Fibroblast of lung (primary cell): ENCODE data around the gene FOSL2. TPM values are rescaled to one million over a fixed set of nuclear protein-coding genes. Genes with fewer than 3 reads are reported as not detected.

Source experiments
- DNase-seq, 2 donors: peaks; one replicate each; pipeline versions ENCODE4 v3.0.0 to v3.0.0-alpha.2; 2010; ENCODE audit warnings: low read depth in 2 of 2
- H2AFZ ChIP-seq: 2 replicates; pipeline ENCODE4 v1.5.1; 2012; ENCODE audit warnings: low read length, control low read depth, inconsistent platforms
- H3K27ac ChIP-seq: 2 replicates; pipeline ENCODE4 v1.5.1; 2011; ENCODE audit warnings: low read length, control low read depth; ENCODE audit not compliant: insufficient read depth
- H3K27me3 ChIP-seq: 2 replicates; pipeline ENCODE4 v1.5.1; 2011; ENCODE audit warnings: mild to moderate bottlenecking, low read length; ENCODE audit not compliant: control insufficient read depth, insufficient read depth
- H3K36me3 ChIP-seq: 2 replicates; pipeline ENCODE4 v1.5.1; 2011; ENCODE audit warnings: low read length; ENCODE audit not compliant: control insufficient read depth, insufficient read depth
- H3K4me1 ChIP-seq: 2 replicates; pipeline ENCODE4 v1.5.1; 2011; ENCODE audit warnings: low read length; ENCODE audit not compliant: control insufficient read depth, insufficient read depth; ENCODE audit errors: extremely low read depth
- H3K4me2 ChIP-seq: 2 replicates; pipeline ENCODE4 v1.5.1; 2011; ENCODE audit warnings: low read length, control low read depth; ENCODE audit not compliant: insufficient read depth; ENCODE audit errors: extremely low read depth
- H3K4me3 ChIP-seq, 4 experiments: fragments of 200-600 bp in 1 of 4; sonication (generic) in 1 of 4; replicated peaks in 1 of 4; 2 replicates each; pipeline ENCODE4 v1.5.1; 2011 to 2016; ENCODE audit warnings: low read length in 4 of 4, low read depth in 3 of 4, mild to moderate bottlenecking in 3 of 4, control low read depth in 2 of 4, inconsistent platforms in 1 of 4, mixed read lengths in 1 of 4; ENCODE audit not compliant: insufficient read depth in 1 of 4; ENCODE audit errors: control extremely low read depth in 1 of 4
- H3K79me2 ChIP-seq: 2 replicates; pipeline ENCODE4 v1.5.1; 2012; ENCODE audit warnings: mild to moderate bottlenecking, low read length, inconsistent platforms; ENCODE audit not compliant: control insufficient read depth, insufficient read depth
- H3K9ac ChIP-seq: 2 replicates; pipeline ENCODE4 v1.5.1; 2011; ENCODE audit warnings: mild to moderate bottlenecking, low read length, control low read depth; ENCODE audit not compliant: insufficient read depth
- H3K9me3 ChIP-seq: 2 replicates; pipeline ENCODE4 v1.5.1; 2012; ENCODE audit warnings: low read depth, low read length; ENCODE audit not compliant: control insufficient read depth, insufficient read depth
- H4K20me1 ChIP-seq: 2 replicates; pipeline ENCODE4 v1.5.1; 2011; ENCODE audit warnings: low read length; ENCODE audit not compliant: control insufficient read depth, insufficient read depth; ENCODE audit errors: extremely low read depth
- CTCF ChIP-seq, 2 donors: IDR thresholded peaks in 1 of 2; conservative IDR thresholded peaks in 1 of 2; 1 replicate in 1 of 2; 2 replicates in 1 of 2; pipeline ENCODE4 v1.5.1; 2011 to 2012; ENCODE audit warnings: low read length in 2 of 2, control low read depth in 1 of 2, inconsistent platforms in 1 of 2, low read depth in 1 of 2, mild to moderate bottlenecking in 1 of 2
- EZH2 ChIP-seq: IDR thresholded peaks from 2 replicates; pipeline ENCODE4 v1.5.1; 2012; ENCODE audit warnings: low read length, control low read depth, mild to moderate bottlenecking; ENCODE audit errors: missing control alignments
- polyA plus RNA-seq, 2 donors: library from polyadenylated mRNA; depleted of rRNA in 1 of 2; stranded (reverse) in 1 of 2; unstranded in 1 of 2; fragments of >200 nt; gene quantifications; 2 replicates each; pipeline ENCODE4 v1.2.1, GENCODE V29; 2011 to 2012; ENCODE audit warnings: missing spikeins in 1 of 2
- total RNA-seq: library from RNA; depleted of rRNA; stranded (reverse); fragments of >200 nt; gene quantifications from 2 replicates; pipeline ENCODE4 v1.2.1, GENCODE V29; 2014

The FOSL2 gene
- total and polyA plus RNA-seq, 2 donors (not counting 1 experiment from before 2014, with no cell fraction given), result 58.9 to 83.6 TPM

GRCh38 chr2:28401411-28401810 is 8.8 kb downstream of the FOSL2 start:
- H2AFZ ChIP-seq, result no peak overlapping the region
- H3K4me3 ChIP-seq, result no peak overlapping the region
- peaks cover 3% of the 10 kb centered on the region for H4K20me1 ChIP-seq
- peaks cover 20% of the 10 kb centered on the region for H3K4me1 ChIP-seq
- H3K9ac ChIP-seq, result no peak overlapping the region
- peaks cover 27% of the 10 kb centered on the region for H3K36me3 ChIP-seq
- no peak overlapping the region for H3K4me2 ChIP-seq
- no peaks in the 10 kb centered on the region for H3K27me3 ChIP-seq
- H3K79me2 ChIP-seq, result peaks cover 99% of the 10 kb centered on the region
- DNase-seq, result no peak
- no peaks in the 10 kb centered on the region for H3K9me3 ChIP-seq
- no peak for TF ChIP-seq CTCF (conservative IDR thresholded peaks at IDR 0.05 in 1 of 2, IDR thresholded peaks at IDR 0.05 in 1 of 2; ENCODE audit: low read depth in 1 of 2, low read length in 2 of 2)
- TF ChIP-seq EZH2, result no peak
- H3K27ac ChIP-seq, result no peak overlapping the region

GRCh38 chr2:28401948-28402550 is 9.4 kb downstream of the FOSL2 start:
- no peak for DNase-seq
- TF ChIP-seq CTCF (conservative IDR thresholded peaks at IDR 0.05 in 1 of 2, IDR thresholded peaks at IDR 0.05 in 1 of 2; ENCODE audit: low read depth in 1 of 2, low read length in 2 of 2) (no peak), EZH2 (no peak)
- Histone ChIP-seq H4K20me1 (peaks cover 3% of the 10 kb centered on the region), H3K9ac (no peak overlapping the region), H3K9me3 (no peaks in the 10 kb centered on the region), H3K4me2 (no peak overlapping the region), H3K79me2 (peaks cover 99% of the 10 kb centered on the region), H3K27ac (no peak overlapping the region), H3K36me3 (peaks cover 34% of the 10 kb centered on the region), H3K4me1 (peaks cover 20% of the 10 kb centered on the region), H3K27me3 (no peaks in the 10 kb centered on the region), H3K4me3 (no peak overlapping the region), H2AFZ (no peak overlapping the region)

GRCh38 chr2:28403370-28403956 is 10.8 kb downstream of the FOSL2 start:
- no peaks in the 10 kb centered on the region for H3K27me3 ChIP-seq
- H3K36me3 ChIP-seq, result peaks cover 43% of the 10 kb centered on the region
- H3K9me3 ChIP-seq, result no peaks in the 10 kb centered on the region
- no peak overlapping the region for H3K9ac ChIP-seq
- H2AFZ ChIP-seq, result no peak overlapping the region
- peaks cover 3% of the 10 kb centered on the region for H4K20me1 ChIP-seq
- no peak overlapping the region for H3K4me2 ChIP-seq
- DNase-seq, result no peak
- H3K79me2 ChIP-seq, result peaks cover 99% of the 10 kb centered on the region
- no peak overlapping the region for H3K27ac ChIP-seq
- H3K4me1 ChIP-seq, result peaks cover 11% of the 10 kb centered on the region
- no peak overlapping the region for H3K4me3 ChIP-seq
- TF ChIP-seq EZH2, result no peak
- TF ChIP-seq CTCF (conservative IDR thresholded peaks at IDR 0.05 in 1 of 2, IDR thresholded peaks at IDR 0.05 in 1 of 2; ENCODE audit: low read depth in 1 of 2, low read length in 2 of 2), result no peak
